IgD-negative memory B cell (primary cell): ENCODE measurements around the gene P2RX6. TPM values are rescaled to one million over a fixed set of nuclear protein-coding genes. Genes with fewer than 3 reads are reported as not detected.

Experiments
- H3K27ac Mint-ChIP-seq, 3 donors: one replicate each; pipeline ENCODE4 v1.8.0; 2020 to 2022; ENCODE audit warnings: mild to moderate bottlenecking in 3 of 3, mixed read lengths in 3 of 3, moderate library complexity in 1 of 3
- H3K27me3 Mint-ChIP-seq: one replicate; pipeline ENCODE4 v1.8.0; 2021; ENCODE audit warnings: mixed read lengths
- H3K36me3 Mint-ChIP-seq: one replicate; pipeline ENCODE4 v1.8.0; 2020; ENCODE audit warnings: mild to moderate bottlenecking, mixed read lengths
- H3K4me1 Mint-ChIP-seq, 3 donors: one replicate each; pipeline ENCODE4 v1.8.0; 2020 to 2022; ENCODE audit warnings: mixed read lengths in 3 of 3, mild to moderate bottlenecking in 1 of 3
- H3K4me3 Mint-ChIP-seq, 4 donors: one replicate each; pipeline ENCODE4 v1.8.0; 2020 to 2022; ENCODE audit warnings: mild to moderate bottlenecking in 4 of 4, mixed read lengths in 4 of 4, moderate library complexity in 3 of 4
- H3K9me3 Mint-ChIP-seq, 3 donors: one replicate each; pipeline ENCODE4 v1.8.0; 2020 to 2021; ENCODE audit warnings: mixed read lengths in 3 of 3, mild to moderate bottlenecking in 1 of 3
- polyA plus RNA-seq: library from polyadenylated mRNA; unstranded; fragments of 300-500 nt; fragmentation: Illumina TruSeq; gene quantifications from one replicate; pipeline ENCODE4 v1.2.3, GENCODE V29; 2021

Gene P2RX6
- polyA plus RNA-seq, 1 donor from 2014 or later: not detected

- Mint-ChIP-seq H3K27ac (peak overlapping the region; percentile 14 to 97 (median 94)), H3K36me3 (no peaks in the 10 kb centered on the region), H3K9me3 (no peaks in the 10 kb centered on the region), H3K4me1 (peaks cover 11 to 18% (median 16%) of the 10 kb centered on the region in 3 donors), H3K27me3 (no peaks in the 10 kb centered on the region), H3K4me3 (peak overlapping the region; percentile 18 to 97 (median 85))
Measured at GRCh38 chr22:21012446-21013407, 2.2 kb upstream of the P2RX6 start.

- Mint-ChIP-seq H3K4me1 (peaks cover 11 to 18% (median 16%) of the 10 kb centered on the region in 3 donors), H3K36me3 (no peaks in the 10 kb centered on the region), H3K9me3 (no peaks in the 10 kb centered on the region), H3K4me3 (peak overlapping the region; percentile 84 to 97 (median 91)), H3K27ac (peak overlapping the region; percentile 94 to 97 (median 95)), H3K27me3 (no peaks in the 10 kb centered on the region)
Measured at GRCh38 chr22:21013657-21014201, 1.2 kb upstream of the P2RX6 start.

- H3K27ac Mint-ChIP-seq: peak overlapping the region; percentile 94 to 97 (median 95)
- peak overlapping the region; percentile 84 to 97 (median 91) for H3K4me3 Mint-ChIP-seq
- no peaks in the 10 kb centered on the region for H3K27me3 Mint-ChIP-seq
- no peaks in the 10 kb centered on the region for H3K9me3 Mint-ChIP-seq
- no peaks in the 10 kb centered on the region for H3K36me3 Mint-ChIP-seq
- H3K4me1 Mint-ChIP-seq: peaks cover 11 to 18% (median 14%) of the 10 kb centered on the region in 3 donors
Measured at GRCh38 chr22:21014202-21014725, 701 bp upstream of the P2RX6 start.

- peak overlapping the region in 2 of 3 donors; percentile 74 to 94 for H3K27ac Mint-ChIP-seq
- peak overlapping the region in 1 of 4 donors; percentile 33 for H3K4me3 Mint-ChIP-seq
- H3K36me3 Mint-ChIP-seq: no peaks in the 10 kb centered on the region
- H3K9me3 Mint-ChIP-seq: no peaks in the 10 kb centered on the region
- peaks cover 10 to 18% (median 11%) of the 10 kb centered on the region in 3 donors for H3K4me1 Mint-ChIP-seq
- no peaks in the 10 kb centered on the region for H3K27me3 Mint-ChIP-seq
Measured at GRCh38 chr22:21015466-21016006, 571 bp downstream of the P2RX6 start.

GRCh38 chr22:21016644-21017420 lies 1.9 kb downstream of the P2RX6 start:
- H3K27ac Mint-ChIP-seq: peak overlapping the region in 1 of 3 donors; percentile 25
- H3K4me3 Mint-ChIP-seq: peak overlapping the region in 3 of 4 donors; percentile 32 to 72 (median 49)
- no peaks in the 10 kb centered on the region for H3K9me3 Mint-ChIP-seq
- no peaks in the 10 kb centered on the region for H3K36me3 Mint-ChIP-seq
- H3K27me3 Mint-ChIP-seq: no peaks in the 10 kb centered on the region
- H3K4me1 Mint-ChIP-seq: peaks cover 8 to 18% (median 11%) of the 10 kb centered on the region in 3 donors

- no peak overlapping the region for H3K4me3 Mint-ChIP-seq
- H3K36me3 Mint-ChIP-seq: no peaks in the 10 kb centered on the region
- H3K4me1 Mint-ChIP-seq: peaks cover 8 to 14% (median 11%) of the 10 kb centered on the region in 3 donors
- H3K27me3 Mint-ChIP-seq: no peaks in the 10 kb centered on the region
- no peaks in the 10 kb centered on the region for H3K9me3 Mint-ChIP-seq
- H3K27ac Mint-ChIP-seq: no peak overlapping the region
Measured at GRCh38 chr22:21018314-21018713, 3.3 kb downstream of the P2RX6 start.

- Mint-ChIP-seq H3K4me1 (peaks cover 0 to 6% (median 3%) of the 10 kb centered on the region in 3 donors), H3K36me3 (no peaks in the 10 kb centered on the region), H3K27me3 (no peaks in the 10 kb centered on the region), H3K4me3 (peak overlapping the region in 1 of 4 donors; percentile 29), H3K9me3 (peaks cover 0 to 2% (median 0%) of the 10 kb centered on the region in 3 donors), H3K27ac (peak overlapping the region in 1 of 3 donors; percentile 86)
Measured at GRCh38 chr22:21020802-21021429, 6.0 kb downstream of the P2RX6 start.

GRCh38 chr22:21022507-21022906 lies 7.5 kb downstream of the P2RX6 start:
- no peak overlapping the region for H3K4me3 Mint-ChIP-seq
- H3K27me3 Mint-ChIP-seq: no peaks in the 10 kb centered on the region
- H3K4me1 Mint-ChIP-seq: peaks cover 0 to 6% (median 3%) of the 10 kb centered on the region in 3 donors
- no peaks in the 10 kb centered on the region for H3K36me3 Mint-ChIP-seq
- peak overlapping the region in 1 of 3 donors; percentile 82 for H3K27ac Mint-ChIP-seq
- peaks cover 0 to 2% (median 0%) of the 10 kb centered on the region in 3 donors for H3K9me3 Mint-ChIP-seq

- peak overlapping the region in 1 of 3 donors; percentile 82 for H3K27ac Mint-ChIP-seq
- no peak overlapping the region for H3K4me3 Mint-ChIP-seq
- no peaks in the 10 kb centered on the region for H3K27me3 Mint-ChIP-seq
- no peaks in the 10 kb centered on the region for H3K36me3 Mint-ChIP-seq
- H3K4me1 Mint-ChIP-seq: peaks cover 0 to 6% (median 3%) of the 10 kb centered on the region in 3 donors
- peaks cover 0 to 2% (median 0%) of the 10 kb centered on the region in 3 donors for H3K9me3 Mint-ChIP-seq
Measured at GRCh38 chr22:21022955-21023614, 8.1 kb downstream of the P2RX6 start.

GRCh38 chr22:21025266-21025665 lies 10.3 kb downstream of the P2RX6 start:
- peak overlapping the region in 1 of 3 donors; percentile 80 for H3K27ac Mint-ChIP-seq
- H3K27me3 Mint-ChIP-seq: peaks cover 7% of the 10 kb centered on the region
- peaks cover 0 to 6% (median 3%) of the 10 kb centered on the region in 3 donors for H3K4me1 Mint-ChIP-seq
- H3K36me3 Mint-ChIP-seq: no peaks in the 10 kb centered on the region
- H3K4me3 Mint-ChIP-seq: peak overlapping the region in 1 of 4 donors; percentile 58
- H3K9me3 Mint-ChIP-seq: peaks cover 0 to 2% (median 0%) of the 10 kb centered on the region in 3 donors

GRCh38 chr22:21025763-21026755 lies 11.1 kb downstream of the P2RX6 start:
- H3K9me3 Mint-ChIP-seq: peaks cover 0 to 2% (median 0%) of the 10 kb centered on the region in 3 donors
- H3K4me1 Mint-ChIP-seq: peaks cover 0 to 6% (median 3%) of the 10 kb centered on the region in 3 donors
- H3K27me3 Mint-ChIP-seq: peaks cover 15% of the 10 kb centered on the region
- H3K36me3 Mint-ChIP-seq: no peaks in the 10 kb centered on the region
- H3K4me3 Mint-ChIP-seq: peak overlapping the region in 1 of 4 donors; percentile 39
- peak overlapping the region in 1 of 3 donors; percentile 80 for H3K27ac Mint-ChIP-seq
